Vagina (tissue), 2 donors: ENCODE measurements around the gene PRRC2B.

Experiments used
- CTCF ChIP-seq, 3 experiments: fragments of 450-650 bp in 2 of 3; fragments of 200-600 bp in 1 of 3; sonication (generic) in 1 of 3; IDR thresholded peaks; one replicate each; pipeline ENCODE4 v1.5.1; 2017 to 2019; ENCODE audit warnings: antibody characterized with exemption in 3 of 3, mild to moderate bottlenecking in 2 of 3, moderate library complexity in 2 of 3
- POLR2A ChIP-seq, 2 donors: fragments of 450-650 bp; IDR thresholded peaks; one replicate each; pipeline ENCODE4 v1.6.1; 2017; ENCODE audit warnings: antibody characterized with exemption in 2 of 2, mild to moderate bottlenecking in 2 of 2, moderate library complexity in 2 of 2
- POLR2AphosphoS5 ChIP-seq, 2 donors: sonication (generic); formaldehyde crosslinking; IDR thresholded peaks; one replicate each; pipeline ENCODE4 v1.9.0; 2017; ENCODE audit warnings: antibody characterized with exemption in 2 of 2, mild to moderate bottlenecking in 2 of 2, low read depth in 1 of 2; ENCODE audit not compliant: insufficient read depth in 1 of 2

- no peak for TF ChIP-seq CTCF (IDR thresholded peaks at IDR 0.05)
- no peak for TF ChIP-seq POLR2A (IDR thresholded peaks at IDR 0.05)
- no peak for TF ChIP-seq POLR2AphosphoS5 (IDR thresholded peaks at IDR 0.05; ENCODE audit: insufficient read depth in 1 of 2, low read depth in 1 of 2)
Observed at GRCh38 chr9:131500377-131500776, 106.5 kb downstream of the PRRC2B start.
